Measurements from ENCODE around the gene SMURF2. TPM values are rescaled to one million over a fixed set of nuclear protein-coding genes. Genes with fewer than 3 reads are reported as not detected.
"Not testable (repeated sequence)": the region's sequence is repeated elsewhere in the genome, so short reads cannot be mapped to it uniquely, and the experiment has no call there.

SMURF2 gene
- total RNA-seq, 1 donor from 2014 or later: 69.2 TPM

DNA sequence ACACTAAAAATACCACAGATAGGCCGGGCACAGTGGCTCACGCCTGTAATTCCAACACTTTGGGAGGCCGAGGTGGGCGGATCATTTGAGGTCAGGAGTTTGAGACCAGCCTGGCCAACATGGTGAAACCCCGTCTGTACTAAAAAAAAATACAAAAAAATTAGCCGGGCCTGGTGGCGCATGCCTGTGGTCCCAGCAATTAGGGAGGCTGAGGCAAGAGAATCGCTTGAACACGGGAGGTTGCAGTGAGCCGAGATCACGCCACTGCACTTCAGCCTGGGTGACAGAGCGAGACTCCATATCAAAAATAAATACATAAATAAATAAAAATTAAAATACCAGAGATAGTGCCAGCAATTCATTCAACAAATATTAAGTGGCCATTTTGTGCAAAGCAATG lies 1.7 kb upstream of the SMURF2 start:
- H3K27ac Mint-ChIP-seq (ENCODE audit: unreplicated experiment); DNase-seq (ENCODE audit: low spot score); H3K27me3 Mint-ChIP-seq (ENCODE audit: unreplicated experiment); H3K9me3 Mint-ChIP-seq (ENCODE audit: unreplicated experiment); H3K36me3 Mint-ChIP-seq (ENCODE audit: low read depth, unreplicated experiment); H3K4me3 Mint-ChIP-seq (ENCODE audit: unreplicated experiment): not testable (repeated sequence)
- peaks cover 16% of the 10 kb centered on the region for H3K4me1 Mint-ChIP-seq (ENCODE audit: unreplicated experiment)

DNA sequence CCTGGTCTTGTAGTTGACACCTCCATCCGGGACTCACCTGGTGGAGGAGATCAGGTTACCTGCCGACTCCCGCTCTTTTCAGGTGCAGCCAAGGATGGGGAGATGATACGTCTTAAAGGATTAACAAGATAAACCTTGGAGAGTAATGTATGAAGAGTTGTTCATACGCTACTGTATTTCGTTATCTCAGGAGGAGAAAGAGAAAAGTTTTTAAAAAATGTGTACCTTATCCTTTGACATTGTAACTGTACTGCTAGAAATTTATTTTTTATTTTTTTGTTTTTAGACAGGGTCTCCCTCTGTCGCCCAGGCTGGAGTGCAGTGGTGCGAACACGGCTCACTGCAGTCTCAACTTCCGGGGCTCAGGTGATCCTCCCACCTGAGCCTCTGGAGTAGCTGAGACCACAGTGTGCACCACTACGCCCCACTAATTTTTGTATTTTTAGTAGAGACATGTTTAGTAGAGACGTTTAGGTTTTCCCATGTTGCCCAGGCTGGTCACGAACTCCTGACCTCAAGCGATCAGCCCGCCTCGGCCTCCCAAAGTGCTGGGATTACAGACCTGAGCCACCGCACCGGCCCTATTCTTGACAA lies 764 bp upstream of the SMURF2 start:
- Mint-ChIP-seq H3K27ac (ENCODE audit: unreplicated experiment) (peak overlapping the region; percentile 45), H3K4me1 (ENCODE audit: unreplicated experiment) (peaks cover 18% of the 10 kb centered on the region)

DNA sequence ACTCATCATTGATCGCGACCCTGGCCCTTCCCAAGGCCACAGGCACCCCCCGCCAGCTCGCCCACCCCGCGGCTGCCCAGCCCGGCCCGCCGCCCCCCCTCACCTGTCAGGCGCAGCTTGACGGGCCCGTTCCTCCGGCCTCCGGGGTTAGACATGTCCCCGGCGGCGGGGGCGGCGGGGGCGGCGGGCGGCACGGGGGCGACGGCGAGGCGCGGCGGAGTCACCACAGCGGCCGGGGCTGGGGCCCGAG lies 456 bp downstream of the SMURF2 start:
- TF ChIP-seq, protein P1, sequence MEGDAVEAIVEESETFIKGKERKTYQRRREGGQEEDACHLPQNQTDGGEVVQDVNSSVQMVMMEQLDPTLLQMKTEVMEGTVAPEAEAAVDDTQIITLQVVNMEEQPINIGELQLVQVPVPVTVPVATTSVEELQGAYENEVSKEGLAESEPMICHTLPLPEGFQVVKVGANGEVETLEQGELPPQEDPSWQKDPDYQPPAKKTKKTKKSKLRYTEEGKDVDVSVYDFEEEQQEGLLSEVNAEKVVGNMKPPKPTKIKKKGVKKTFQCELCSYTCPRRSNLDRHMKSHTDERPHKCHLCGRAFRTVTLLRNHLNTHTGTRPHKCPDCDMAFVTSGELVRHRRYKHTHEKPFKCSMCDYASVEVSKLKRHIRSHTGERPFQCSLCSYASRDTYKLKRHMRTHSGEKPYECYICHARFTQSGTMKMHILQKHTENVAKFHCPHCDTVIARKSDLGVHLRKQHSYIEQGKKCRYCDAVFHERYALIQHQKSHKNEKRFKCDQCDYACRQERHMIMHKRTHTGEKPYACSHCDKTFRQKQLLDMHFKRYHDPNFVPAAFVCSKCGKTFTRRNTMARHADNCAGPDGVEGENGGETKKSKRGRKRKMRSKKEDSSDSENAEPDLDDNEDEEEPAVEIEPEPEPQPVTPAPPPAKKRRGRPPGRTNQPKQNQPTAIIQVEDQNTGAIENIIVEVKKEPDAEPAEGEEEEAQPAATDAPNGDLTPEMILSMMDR (IDR thresholded peaks at IDR 0.05; ENCODE audit: unreplicated experiment): no peak
- H3K36me3 Mint-ChIP-seq (ENCODE audit: low read depth, unreplicated experiment): peaks cover 6% of the 10 kb centered on the region
- H3K9me3 Mint-ChIP-seq (ENCODE audit: unreplicated experiment): no peaks in the 10 kb centered on the region
- peak overlapping the region; percentile 100 for H3K4me3 Mint-ChIP-seq (ENCODE audit: unreplicated experiment)
- peak overlapping the region; percentile 95 for H3K27ac Mint-ChIP-seq (ENCODE audit: unreplicated experiment)
- no peak for DNase-seq (ENCODE audit: low spot score)
- H3K27me3 Mint-ChIP-seq (ENCODE audit: unreplicated experiment): peaks cover 7% of the 10 kb centered on the region
- peaks cover 28% of the 10 kb centered on the region for H3K4me1 Mint-ChIP-seq (ENCODE audit: unreplicated experiment)

More for the DNA sequence above, 764 bp upstream of the SMURF2 start:
- Mint-ChIP-seq H3K27me3 (ENCODE audit: unreplicated experiment) (peaks cover 7% of the 10 kb centered on the region), H3K36me3 (ENCODE audit: low read depth, unreplicated experiment) (peaks cover 6% of the 10 kb centered on the region), H3K4me3 (ENCODE audit: unreplicated experiment) (peak overlapping the region; percentile 92), H3K9me3 (ENCODE audit: unreplicated experiment) (no peaks in the 10 kb centered on the region)
- DNase-seq (ENCODE audit: low spot score): no peak
- TF ChIP-seq, protein P1 (IDR thresholded peaks at IDR 0.05; ENCODE audit: unreplicated experiment): no peak

DNA sequence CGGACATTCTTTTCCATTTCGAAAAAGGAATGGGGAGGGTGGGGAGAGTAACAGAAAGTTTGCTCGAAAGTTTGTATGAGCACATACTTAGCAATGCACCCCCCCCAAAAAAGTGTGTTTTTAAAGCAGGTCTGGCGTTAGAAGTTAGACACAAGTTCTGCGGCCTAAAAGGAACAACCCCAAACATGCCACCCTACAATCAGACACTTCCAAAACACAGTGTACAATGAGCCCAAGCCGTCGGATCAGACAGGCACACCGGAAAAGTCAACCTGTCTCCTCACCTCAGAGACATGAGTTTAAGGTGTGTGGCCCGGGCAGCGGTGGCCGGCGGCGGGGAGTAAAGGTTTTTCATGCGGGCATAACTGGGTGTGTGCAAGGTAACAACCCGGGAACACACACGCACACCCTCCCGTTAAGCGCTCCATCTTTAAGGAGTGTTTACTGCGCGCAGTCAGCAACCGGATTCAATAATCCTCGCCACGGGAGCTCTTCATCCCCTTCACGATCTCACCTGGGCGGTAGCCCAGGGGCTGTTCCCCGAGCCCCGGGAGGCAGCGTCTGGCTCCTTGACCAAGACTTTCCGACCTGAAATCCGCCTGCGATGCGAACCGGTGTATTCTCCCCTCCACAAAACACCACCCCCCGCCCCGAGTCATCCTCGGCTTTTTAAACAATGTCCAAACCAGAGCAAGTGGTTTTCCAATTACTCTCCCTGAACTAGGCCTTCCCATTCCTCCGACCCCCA lies 955 bp downstream of the SMURF2 start:
- peaks cover 29% of the 10 kb centered on the region for H3K4me1 Mint-ChIP-seq (ENCODE audit: unreplicated experiment)
- not testable (repeated sequence) for H3K27me3 Mint-ChIP-seq (ENCODE audit: unreplicated experiment); H3K9me3 Mint-ChIP-seq (ENCODE audit: unreplicated experiment); H3K36me3 Mint-ChIP-seq (ENCODE audit: low read depth, unreplicated experiment); DNase-seq (ENCODE audit: low spot score)
- H3K4me3 Mint-ChIP-seq (ENCODE audit: unreplicated experiment): peak overlapping the region; percentile 100
- H3K27ac Mint-ChIP-seq (ENCODE audit: unreplicated experiment): peak overlapping the region; percentile 95

DNA sequence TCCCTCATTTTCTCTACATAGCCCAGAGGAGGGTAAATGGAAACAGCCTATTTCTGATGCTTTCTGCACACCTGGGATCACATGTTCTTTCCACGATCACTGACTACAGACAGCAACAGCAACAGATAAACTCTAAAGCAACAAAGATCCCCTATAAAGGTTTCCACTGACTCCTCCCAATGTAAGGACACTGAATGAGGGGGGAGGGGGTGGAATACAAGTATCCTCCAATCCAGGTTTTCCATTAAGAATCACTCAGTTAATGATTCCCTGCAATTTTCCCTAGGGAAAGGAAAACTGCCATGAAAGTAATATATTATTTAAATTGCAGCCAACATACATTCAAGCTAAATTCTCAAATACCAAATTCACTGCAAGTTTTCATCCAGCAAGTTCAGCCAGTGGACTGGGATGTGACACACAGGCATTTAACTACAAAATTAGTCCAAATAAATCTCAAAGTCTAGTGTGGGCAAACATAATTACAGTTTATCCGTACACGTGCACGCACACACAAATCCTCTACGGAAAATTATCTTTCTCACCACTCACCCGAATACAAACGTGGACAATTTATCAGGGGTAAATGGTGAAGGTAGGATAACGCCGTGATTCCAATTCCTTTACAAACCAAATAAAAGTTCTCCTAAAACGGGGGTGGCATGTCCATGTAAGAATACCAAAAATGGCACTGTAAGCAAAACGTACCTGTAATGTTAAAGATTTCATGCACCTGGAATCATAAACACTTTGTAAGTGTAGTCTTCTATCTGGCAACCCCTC lies 1.7 kb downstream of the SMURF2 start:
- Mint-ChIP-seq H3K4me3 (ENCODE audit: unreplicated experiment) (peak overlapping the region; percentile 100), H3K27ac (ENCODE audit: unreplicated experiment) (peak overlapping the region; percentile 42), H3K36me3 (ENCODE audit: low read depth, unreplicated experiment) (peaks cover 12% of the 10 kb centered on the region), H3K4me1 (ENCODE audit: unreplicated experiment) (peaks cover 29% of the 10 kb centered on the region)
- not testable (repeated sequence) for H3K9me3 Mint-ChIP-seq (ENCODE audit: unreplicated experiment); DNase-seq (ENCODE audit: low spot score); H3K27me3 Mint-ChIP-seq (ENCODE audit: unreplicated experiment)

DNA sequence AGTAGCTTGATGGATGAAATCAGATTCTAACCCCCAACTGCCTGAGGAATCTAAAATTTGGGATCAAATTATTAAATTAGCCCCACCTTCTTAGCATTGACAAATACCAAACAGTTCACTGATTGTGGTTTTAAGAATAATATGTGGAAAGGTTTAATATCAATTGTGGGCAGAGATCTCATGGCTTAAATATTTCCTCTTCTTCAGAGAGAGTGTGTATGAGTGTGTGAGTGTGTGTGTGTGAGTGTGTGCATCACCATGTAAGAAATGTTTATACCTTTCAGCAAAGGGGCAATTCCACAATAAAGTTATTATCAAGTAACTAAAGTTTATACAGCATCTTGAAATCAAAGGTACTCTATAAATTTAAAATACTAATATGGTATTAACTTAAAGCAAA lies 3.2 kb downstream of the SMURF2 start:
- H3K27ac Mint-ChIP-seq (ENCODE audit: unreplicated experiment): no peak overlapping the region

More for the DNA sequence above, 3.2 kb downstream of the SMURF2 start:
- Mint-ChIP-seq H3K36me3 (ENCODE audit: low read depth, unreplicated experiment) (peaks cover 12% of the 10 kb centered on the region), H3K9me3 (ENCODE audit: unreplicated experiment) (no peaks in the 10 kb centered on the region), H3K27me3 (ENCODE audit: unreplicated experiment) (peaks cover 8% of the 10 kb centered on the region), H3K4me1 (ENCODE audit: unreplicated experiment) (peaks cover 29% of the 10 kb centered on the region), H3K4me3 (ENCODE audit: unreplicated experiment) (peak overlapping the region; percentile 19)
- no peak for DNase-seq (ENCODE audit: low spot score)
- TF ChIP-seq, protein P1 (IDR thresholded peaks at IDR 0.05; ENCODE audit: unreplicated experiment): no peak
